ENCODE measurements around the gene SCARF2.
A peak's percentile ranks its signal among the peaks of the same experiment; 100 is the strongest.

SCARF2 gene

DNA sequence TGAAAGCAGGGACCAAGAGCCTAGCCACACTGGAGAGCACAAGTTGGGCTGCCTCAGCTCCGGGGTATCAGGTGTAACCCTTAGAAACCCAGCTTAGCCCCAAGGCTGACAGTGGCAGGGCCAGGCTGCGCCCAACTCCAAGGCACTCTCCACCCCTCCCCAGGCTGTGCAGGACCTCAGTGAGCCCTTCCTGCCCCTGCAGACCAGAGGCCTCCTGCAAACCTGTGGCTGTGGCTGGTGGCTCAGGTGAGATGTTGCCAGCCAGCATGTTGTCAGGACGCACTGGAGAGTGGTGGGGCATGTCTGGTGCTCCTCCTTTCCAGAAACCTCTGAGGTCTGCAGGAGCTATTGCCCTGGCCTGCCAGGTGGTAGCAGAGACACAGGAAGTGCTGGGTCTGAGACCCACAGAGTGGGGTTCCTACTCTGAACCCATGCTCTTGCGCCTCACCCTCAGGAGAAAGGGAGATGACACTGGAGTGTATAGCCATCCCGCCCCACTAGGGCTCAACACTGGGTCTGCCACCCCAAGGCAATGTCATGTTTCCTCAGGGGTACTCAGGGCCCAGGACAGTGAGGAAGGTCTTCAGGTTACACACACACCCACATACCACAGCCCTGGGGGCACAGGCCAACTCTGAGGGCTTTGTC, 2.4 kb upstream of the SCARF2 start:
- no peak for DNase-seq (ENCODE audit: low read depth, low spot score)

DNA sequence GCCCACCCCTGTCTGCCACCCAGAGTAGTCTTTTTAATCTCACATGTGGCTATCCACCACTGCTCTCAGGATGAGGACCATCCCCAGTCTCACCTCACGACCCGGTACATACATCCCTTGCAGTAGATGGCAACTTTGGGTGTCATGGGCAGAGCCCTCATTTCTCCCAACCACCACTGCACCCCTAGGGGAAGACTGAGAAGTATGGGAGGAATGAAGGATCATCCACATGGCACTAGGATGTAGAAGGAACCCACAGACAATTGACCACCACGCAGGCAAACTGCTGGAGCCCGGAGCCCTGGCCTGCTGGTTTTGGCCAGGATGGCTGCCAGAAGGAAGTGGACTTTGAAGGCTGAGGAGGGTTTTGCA, 1.9 kb upstream of the SCARF2 start:
- no peak for DNase-seq (ENCODE audit: low read depth, low spot score)

DNA sequence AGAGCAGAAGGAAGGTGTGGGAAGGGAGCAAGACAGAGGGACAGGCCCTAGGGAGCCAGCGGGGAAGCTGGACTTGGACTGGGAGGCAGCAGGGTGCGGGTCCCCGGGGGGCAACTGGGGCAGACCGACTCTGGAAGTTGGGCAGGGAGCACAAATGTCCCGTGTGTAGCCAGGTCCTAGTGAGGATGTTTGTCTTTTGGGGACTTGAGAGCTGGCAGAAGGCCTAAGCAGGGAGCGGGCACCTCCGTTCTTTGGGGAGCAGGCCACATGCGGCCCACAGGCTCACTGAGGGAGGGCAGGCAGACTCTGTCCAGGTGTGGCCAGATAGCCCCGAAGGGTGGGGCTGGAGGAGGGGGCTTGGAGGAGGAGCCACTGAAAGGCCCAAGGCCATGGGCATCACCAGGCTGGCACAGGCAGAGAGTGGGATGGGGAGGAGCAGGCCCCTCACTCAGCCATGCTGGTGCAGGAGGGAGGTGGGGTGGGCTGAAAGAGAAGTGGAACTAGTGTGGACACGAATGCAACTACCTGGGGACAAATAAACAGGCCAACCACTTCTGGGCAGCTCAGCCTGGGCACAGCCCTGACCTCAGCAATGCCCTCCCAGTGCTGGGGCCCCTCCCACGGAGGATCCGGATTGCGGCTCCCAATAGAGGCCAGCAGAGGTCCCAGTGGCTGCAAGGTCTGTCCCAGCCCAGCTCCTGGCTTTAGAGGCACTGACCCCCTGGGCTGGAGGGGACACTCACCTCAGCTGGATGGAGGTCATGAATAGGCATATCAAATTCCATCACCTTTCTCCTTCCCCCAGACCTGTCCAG, 1.3 kb upstream of the SCARF2 start:
- no peak for DNase-seq (ENCODE audit: low read depth, low spot score)

DNA sequence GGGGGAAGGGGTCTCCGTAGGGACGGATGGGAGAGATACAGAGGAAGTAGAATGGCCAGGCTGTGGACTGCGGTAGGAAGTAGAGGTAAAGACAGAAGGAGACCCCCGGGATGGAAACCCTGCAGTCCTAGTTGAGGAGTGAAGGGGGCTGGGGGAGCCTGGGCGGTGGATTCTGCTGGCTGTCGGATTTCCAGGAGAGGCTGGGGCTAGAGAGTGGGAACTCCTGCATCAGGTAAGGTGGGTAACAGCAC, 727 bp upstream of the SCARF2 start:
- no peak for DNase-seq (ENCODE audit: low read depth, low spot score)

DNA sequence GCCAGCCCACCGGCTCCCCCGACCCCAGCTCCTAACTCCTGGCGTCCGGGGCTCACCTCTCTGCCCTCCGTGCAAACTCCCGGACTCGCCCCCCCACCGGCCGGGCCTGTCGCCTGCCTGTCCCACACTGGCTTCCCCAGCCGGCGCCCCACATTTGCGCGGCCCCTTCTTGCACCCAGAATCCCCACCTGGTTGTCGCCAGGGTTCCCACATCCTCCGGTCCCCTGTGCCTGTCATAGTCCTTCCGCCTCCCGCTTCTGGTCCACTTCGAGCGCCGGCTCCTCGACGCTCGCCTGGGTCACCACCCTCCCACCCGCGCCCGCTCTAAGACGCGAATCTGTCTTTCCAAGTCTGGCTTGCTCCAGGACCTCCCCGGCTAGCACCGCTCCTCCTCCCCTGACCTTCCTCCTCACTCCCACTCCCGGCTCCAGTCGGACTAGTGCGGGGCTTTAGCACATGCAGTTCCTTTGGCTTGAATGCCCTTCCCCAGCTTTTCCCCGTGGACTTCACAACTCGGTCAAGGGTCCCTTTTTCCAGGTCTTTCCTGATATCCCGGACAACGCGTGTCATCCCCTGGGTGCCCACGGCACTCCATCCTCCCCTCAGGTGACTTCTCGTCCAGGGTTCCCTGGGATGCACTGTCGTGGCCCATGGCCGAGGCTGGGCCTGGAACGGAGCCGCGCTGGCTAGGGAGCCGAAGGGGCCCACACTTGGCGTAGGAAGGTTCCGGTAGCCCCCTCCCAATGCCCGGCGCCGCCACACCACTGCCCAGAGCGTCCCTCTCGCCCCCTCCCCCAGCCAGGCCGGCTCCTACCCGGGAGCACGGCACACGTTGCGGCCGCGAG, 635 bp downstream of the SCARF2 start:
- no peak for DNase-seq (ENCODE audit: low read depth, low spot score)

DNA sequence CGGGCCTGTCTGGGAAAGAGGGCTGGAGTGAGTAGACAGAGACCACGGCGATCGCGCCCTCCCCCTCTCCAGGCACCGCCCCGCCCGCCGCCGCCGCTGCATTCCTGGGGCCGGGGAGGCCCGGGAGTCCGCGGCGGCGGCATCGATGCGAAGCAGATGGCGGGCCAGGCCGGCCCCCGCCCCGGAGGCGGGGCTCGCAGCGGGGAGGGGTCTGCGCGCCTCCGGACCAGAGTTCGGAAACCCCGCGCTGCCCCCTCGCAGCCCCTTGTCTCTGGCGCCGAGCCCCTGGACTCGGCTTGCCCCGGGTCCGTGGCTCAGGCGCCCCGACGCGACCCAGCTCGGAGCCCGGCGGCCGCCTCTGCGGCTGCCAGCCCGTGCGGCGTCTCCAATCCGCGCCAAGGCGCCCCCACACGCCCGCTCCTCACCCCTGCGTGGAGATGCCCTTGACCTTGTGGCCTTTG, 1.3 kb downstream of the SCARF2 start:
- DNase-seq (ENCODE audit: low read depth, low spot score) = peak; percentile 60

DNA sequence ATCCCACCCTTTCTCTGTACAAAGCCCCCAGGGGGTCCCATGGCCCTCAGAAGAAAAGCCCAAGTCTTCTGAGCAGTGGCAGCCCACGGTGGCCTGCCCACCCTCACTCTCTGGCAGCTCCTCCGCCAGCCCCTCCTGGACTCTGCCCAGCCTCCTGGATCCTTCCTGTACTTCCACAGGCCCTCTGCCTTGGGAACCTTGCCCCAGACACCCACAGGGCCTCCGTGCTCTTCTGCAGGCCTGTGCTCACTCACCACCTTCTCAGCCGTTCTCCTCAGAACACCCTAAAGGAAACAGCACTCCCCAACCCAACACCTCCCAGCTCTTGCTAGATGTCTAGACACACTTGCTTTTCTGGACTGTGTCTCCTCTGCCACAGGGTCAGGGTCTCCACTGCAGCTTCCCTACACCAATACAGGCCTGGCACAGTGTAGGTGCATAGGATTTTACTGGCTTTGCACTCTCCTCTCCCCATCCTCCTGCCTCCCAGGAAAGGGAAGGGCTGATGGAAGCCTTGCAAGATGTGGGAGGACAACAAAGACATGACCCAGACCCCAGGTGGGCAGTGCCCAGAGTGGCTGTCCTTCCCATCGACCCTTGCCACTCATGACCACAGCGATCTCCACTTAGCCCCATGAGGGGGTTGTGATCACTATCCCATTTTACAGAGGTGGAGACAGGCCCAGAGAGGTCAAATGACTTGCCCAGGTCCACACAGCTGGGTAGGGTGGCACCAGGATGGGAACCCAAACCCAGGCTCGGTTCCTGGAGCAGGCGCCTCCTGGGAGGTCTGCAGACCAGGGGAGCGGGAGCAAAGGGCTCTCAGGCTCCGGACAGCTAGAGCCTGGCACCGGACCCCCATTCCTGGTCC, 2.0 kb downstream of the SCARF2 start:
- DNase-seq (ENCODE audit: low read depth, low spot score) = no peak

DNA sequence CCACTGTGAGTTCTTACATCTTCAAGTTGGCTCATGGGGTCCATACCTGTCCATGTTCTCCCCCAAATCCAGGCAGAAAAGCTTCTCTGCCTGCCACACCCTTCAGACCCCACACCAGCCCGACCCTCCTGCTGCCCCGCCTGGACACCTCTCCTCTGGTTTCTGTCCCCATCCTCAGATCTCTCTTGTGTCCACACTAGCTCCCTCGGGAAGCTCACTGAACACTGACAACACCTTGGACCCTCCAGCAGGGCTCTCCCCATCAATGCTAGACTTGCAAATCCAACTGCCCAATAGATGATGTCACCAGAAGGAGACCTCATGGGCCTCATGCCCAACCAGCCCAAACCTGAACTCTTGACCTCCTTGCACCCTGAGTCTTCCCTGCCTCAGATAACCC, 2.9 kb downstream of the SCARF2 start:
- no peak for DNase-seq (ENCODE audit: low read depth, low spot score)

DNA sequence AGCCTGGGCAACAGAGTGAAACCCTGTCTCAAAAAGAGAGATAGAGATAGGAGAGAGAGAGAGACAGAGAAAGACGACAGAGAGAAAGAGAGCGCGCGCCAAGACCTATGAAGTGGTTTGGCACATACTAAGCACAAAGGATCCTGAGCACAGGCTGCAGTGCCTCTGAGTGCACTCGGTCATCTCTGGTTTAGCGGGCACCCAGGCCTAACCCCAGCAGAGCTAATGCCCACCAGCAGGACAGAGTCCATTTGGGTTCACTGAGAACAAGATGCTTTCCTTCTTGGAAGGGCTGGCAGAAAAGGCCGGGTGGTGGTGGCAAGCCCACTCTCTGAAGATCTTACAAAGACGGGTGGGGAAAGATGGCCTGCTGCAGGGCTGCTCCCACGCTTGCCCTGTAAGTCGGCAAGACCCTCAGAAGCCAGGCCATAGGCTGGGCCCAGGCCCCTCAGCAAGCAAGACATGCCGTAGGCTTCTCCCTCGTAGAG, 3.3 kb downstream of the SCARF2 start:
- no peak for DNase-seq (ENCODE audit: low read depth, low spot score)

DNA sequence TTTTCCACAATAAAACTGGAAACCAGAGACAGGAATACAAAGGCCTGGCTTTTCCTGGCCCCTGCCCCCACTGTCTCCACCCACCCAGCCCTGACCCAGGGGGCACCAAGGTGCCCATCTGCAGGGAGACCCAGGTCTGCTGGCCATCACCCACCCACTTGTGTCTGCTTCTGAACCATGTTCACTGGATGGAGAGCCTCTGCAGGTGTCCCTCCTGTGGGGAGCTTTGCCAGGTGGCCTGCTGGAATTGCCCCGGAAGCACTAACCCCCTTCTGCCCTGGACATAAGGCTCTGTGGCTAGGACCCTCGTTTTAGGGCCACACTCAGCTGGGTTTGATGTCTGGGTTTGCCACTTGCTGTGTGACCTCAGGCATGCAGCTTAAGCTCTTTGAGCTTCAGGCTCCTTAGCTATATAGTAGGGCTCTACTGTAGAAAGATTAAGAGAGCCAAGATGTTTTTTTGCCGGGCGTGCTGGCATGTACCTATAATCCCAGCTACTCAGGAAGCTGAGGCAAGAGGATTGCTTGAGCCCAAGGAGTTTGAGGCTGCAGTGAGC, 3.9 kb downstream of the SCARF2 start:
- DNase-seq (ENCODE audit: low read depth, low spot score) = no peak

DNA sequence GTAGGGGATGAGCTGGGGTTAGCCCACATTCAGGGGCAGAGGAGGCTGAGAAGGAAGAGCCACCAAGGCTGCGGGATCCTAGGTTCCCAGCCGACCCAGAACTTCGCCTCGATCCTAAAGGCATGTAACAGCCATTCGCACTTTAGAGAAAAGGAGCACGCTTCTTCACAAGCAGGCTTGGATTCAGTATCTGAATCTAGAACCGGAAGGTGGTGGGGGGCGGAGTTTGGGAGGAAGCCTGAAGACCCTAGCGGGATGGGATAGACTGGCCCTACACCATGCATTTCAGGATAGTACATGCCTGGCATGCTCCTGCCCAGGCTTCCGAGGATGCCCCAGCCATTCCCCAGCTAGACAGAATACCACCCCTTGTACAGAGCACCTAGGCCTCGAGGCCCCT, 4.4 kb downstream of the SCARF2 start:
- no peak for DNase-seq (ENCODE audit: low read depth, low spot score)

DNA sequence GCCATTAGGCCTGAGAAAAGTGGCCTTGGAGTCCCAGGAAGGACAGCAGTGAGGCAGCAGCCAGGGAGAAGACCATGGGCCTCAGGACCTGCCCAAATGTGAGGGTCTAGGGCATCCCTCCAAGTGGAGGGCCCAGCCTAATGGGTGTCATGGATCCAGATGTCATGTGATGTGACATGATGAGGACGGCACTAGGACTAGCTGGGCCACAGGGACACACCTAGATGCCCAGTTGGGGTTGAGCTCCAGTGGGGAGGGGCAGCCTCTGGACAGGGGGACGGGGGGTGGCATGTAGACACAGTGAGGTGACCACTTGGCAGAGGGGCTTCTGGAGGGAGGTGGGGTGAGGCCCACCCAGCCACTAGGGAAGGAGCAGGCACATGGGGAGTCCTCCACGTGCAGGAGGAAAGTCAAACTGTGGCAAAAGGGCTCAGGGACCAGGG, 5.4 kb downstream of the SCARF2 start:
- DNase-seq (ENCODE audit: low read depth, low spot score) = no peak

DNA sequence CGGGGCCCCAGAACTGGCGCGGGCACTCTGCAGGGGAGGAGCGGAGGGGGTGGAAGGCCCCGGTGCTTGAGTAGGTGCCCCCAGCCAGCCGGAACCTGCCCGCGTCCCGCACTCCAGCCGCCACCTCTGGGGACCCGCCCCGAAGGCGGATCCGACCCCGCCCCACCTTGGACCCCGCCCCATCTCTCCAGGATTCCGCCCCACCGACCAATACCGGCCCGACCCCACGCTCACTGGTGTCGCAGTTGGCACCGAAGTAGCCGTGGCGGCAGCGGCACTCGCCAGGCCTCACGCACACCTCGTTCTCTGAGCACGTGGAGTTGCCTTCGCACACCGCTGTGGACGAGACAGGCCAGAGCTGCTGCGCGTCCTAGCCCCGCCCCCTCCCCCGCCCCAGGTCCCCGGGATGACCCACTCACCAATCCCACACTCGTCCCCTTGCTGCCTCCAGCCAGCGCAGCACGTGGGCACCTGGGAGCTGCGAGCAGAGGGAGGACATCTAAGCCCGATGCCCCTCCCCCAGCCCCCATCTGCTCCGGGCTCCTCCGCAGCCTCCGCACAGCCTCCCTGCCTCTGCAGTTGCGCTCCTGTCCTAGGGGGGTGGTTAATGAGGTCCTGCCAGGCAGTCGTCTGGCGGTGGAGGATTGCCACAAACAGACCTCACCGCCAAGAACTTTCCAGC, 6.0 kb downstream of the SCARF2 start:
- DNase-seq (ENCODE audit: low read depth, low spot score) = no peak

DNA sequence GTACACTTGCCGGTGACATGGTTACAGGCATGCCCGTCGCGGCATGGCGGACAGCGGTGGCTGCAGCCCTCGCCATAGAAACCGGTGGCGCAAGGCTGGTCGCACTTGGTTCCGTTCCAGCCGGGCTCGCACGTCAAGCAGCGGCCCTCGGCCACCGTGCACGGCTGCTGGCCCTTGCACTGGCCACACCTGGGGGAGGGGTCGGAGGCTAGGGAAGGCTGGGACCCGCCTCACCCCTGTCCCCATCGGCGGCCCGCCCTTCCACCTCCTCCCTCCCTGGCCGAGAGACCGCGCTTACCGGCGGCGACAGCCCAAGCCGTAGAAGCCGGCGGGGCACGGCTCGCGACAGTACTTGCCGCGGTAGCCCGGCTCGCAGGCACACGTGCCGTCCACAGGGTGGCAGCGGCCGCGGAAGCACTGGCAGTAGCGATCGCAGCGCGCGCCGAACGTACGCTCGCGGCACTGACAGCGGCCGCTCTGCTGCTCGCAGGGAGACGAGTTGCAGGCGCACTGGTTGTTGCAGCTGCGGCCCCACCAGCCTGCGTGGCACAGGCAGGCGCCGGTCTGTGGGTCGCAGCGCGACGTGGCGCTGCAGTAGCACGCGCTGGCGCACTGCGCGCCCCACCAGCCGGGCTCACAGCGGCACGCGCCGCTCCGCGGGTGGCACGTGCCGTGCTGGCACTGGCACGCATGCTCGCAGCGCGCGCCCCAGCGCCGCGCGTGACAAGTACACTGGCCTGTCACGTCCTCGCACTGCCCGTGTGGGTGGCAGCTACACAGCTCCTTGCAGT, 6.7 kb downstream of the SCARF2 start:
- peak; percentile 73 for DNase-seq (ENCODE audit: low read depth, low spot score)

DNA sequence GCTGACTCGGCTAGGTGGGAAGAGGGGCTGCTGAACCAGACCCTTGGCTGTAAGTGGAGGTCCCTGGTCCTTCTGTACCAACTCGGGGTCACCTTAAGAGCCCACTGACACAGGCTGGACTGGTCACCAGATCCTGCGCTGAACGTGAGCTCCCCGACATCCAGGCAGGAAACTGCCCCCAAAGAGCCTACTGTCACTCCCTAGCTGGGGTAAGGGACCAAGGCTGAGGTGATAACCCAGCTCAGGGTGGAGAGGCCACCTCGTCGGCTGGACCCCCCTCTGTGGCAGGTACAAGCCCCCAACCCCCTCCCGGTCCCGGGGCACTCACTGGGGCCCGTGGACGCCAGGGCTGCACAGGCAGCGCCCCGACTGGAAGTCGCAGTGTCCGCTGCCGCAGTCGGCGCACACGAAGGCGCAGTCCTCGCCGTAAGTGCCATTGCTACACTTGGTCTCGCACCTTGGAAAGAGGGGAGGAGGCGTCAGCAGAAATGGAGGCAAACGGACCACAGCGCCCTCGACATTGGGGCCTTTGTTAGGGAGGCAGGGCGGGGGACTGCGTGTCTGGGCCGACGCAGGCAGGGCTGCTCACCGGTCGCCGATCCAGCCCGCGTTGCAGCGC, 7.4 kb downstream of the SCARF2 start:
- no peak for DNase-seq (ENCODE audit: low read depth, low spot score)

DNA sequence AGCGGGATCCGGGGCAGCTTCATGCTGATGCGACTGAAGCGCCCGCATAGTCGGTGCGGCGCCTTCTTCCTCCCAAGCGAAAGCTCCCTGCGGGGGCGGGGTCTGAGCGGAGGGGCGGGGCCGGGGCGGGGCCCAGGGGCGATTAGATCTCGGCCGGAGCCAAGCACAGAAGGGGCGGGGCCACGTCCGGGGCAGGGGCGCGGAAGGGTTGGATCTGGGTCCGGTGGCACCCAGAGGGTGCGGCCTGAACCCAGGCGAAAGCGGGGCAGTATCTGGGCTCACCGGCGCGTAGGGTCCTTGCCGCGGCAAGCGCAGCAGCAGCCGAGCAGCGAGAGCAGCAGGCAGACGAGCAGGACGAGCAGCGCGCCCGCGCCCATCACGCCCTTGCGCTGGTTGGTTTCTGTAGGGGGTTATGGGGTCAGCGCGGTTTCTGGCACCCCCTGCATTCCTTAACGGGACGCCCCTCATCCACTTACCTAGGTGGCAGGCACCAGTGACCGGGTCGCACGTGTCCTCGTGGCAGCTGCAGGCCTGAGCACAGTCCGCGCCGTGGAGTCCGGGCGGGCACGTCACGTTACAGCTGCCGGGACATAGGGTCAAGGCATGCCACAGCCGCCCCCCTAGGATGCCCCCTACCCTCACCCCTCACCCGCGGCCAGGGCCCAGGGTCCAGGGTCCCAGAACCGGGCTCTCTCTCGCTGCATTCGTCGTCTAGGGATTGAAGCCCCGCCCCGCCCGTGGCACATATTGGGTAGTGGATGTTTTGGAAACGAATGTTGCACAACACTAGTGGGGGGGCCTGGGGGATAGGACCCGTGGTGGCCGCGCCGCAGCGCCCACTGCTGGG, 8.1 kb downstream of the SCARF2 start:
- no peak for DNase-seq (ENCODE audit: low read depth, low spot score)

DNA sequence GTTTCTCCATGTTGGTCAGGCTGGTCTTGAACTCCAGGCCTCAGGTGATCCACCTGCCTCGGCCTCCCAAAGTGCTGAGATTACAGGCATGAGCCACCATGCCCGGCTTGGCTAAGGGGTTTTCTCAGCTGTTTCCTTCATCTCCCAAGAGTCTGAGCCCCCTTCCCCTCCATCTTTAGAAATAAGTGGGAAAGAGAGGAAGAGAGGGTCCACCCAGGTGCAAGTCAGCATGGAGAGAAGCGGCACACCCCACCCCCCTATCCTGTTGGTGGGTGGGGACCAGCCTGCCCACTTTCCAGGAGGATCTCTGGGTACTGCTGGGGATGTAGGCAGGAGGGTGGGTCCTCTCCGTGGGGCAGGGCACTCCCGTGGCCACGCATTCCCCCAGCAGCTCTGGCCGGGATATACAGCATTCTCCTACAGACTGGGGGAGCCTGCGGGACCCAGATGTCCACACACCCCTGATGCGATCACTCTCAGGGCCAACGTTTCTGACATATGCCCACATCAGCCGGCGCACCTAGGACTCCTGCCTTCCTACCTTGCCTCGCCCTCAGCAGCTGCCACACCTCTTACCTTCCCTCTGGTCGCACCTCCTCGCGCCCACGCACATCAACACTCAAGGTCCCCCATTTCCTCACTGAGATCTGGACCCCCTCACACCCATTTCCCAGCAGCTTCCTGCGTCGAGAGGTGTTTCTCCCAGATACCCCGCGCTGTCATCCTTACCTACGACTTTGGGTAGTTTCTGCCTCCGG, 8.9 kb downstream of the SCARF2 start:
- no peak for DNase-seq (ENCODE audit: low read depth, low spot score)

DNA sequence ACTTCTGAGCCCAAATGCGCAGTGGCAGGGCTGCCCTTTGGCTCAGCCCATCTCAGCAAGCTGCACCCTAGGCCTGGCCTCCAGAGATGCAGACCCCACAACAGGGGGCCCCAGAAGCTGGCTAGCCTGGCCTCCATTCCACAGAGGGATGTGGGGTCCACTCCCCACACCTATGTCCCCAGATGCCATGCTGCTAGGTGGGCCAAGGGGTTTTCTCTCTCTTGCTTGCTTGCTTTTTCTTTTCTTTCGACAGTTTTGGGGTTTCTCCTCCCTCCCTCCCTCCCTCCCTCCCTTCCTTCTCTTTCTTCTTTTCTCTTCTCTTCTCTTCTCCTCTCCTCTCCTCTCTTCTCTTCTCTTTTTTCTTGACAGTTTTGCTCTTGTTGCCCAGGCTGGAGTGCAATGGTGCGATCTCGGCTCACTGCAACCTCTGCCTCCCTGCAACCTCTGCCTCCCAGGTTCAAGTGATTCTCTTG, 9.6 kb downstream of the SCARF2 start:
- DNase-seq (ENCODE audit: low read depth, low spot score) = no peak

Data from ELF-1 (cell line).